ENCODE measurements around the gene HS2ST1. TPM values are rescaled to one million over a fixed set of nuclear protein-coding genes. Genes with fewer than 3 reads are reported as not detected.

The HS2ST1 gene
- total and polyA plus RNA-seq, 2 experiments from 2014 or later = 10.1 to 15.2 TPM

DNA sequence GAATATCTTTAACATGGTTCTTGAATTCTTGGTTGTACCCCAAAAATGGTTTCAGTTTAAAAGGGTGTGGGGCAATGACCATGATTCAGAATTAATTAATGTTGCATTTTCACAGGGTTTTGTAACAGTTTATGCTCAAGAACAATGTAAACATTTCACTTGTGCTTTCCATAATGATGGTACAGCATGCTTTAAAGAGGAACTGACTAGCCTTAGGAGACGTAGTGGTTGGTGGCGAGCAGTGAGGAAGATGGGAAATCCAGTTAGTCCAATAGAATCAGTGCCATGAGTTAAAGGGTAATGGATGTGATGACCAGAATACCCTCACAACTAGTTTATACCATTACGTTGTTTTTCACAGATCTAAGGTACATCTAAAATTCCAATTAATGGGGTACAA is 138.0 kb downstream of the HS2ST1 start:
- Histone ChIP-seq H3K4me3 (no peak overlapping the region), H3K9ac (no peak overlapping the region), H3F3A (ENCODE audit: insufficient read depth) (no peaks in the 10 kb centered on the region), H3K4me2 (ENCODE audit: unreplicated experiment) (no peak overlapping the region), H3K27me3 (replicated peaks; ENCODE audit: insufficient read depth) (no peaks in the 10 kb centered on the region), H3K9me2 (ENCODE audit: insufficient read depth) (no peaks in the 10 kb centered on the region), H2AFZ (no peak overlapping the region), H3K4me1 (ENCODE audit: insufficient read depth) (no peaks in the 10 kb centered on the region), H4K20me1 (ENCODE audit: insufficient read depth) (no peaks in the 10 kb centered on the region), H3K27ac (no peak overlapping the region), H3K79me2 (ENCODE audit: insufficient read depth) (0 out of 2 replicates have a peak, but pooled peaks cover 9% of the 10 kb centered on the region), H3K36me3 (ENCODE audit: low read depth) (no peaks in the 10 kb centered on the region), H3K9me3 (ENCODE audit: low read depth) (no peaks in the 10 kb centered on the region)
- no peak for DNase-seq
- WGBS, 2 experiments (ENCODE audit: low coverage in 1 of 2, low lambda C conversion rate in 2 of 2, missing lambda C conversion rate in 2 of 2) = 94 to 98% methylated on average over 3 of the region's 3 CpGs
- in situ Hi-C loops (cut with MboI) = no loop called here
- TF ChIP-seq EZH2phosphoT487 (IDR thresholded peaks at IDR 0.05; ENCODE audit: insufficient read depth, low read depth) (no peak), EZH2 (IDR thresholded peaks at IDR 0.05; ENCODE audit: insufficient read depth, poor library complexity, severe bottlenecking) (no peak)

DNA sequence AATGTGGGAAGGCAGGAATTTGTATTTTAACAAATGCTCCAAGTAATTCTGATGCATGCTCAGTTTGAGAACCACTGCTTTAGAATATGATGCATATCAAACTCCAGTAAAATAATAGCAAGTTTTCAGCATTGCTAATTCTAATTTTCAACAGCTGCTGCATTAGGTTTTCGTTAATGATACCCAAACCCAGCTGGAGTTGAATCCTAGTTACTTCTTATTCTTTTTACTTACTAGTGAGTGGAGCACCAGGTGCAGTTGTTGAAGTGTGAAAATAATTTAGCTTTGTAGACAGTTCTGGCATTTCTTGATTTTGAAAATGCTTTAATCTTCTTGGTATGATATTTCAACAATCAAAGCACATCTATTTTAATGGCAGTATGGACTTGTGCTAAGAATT is 138.5 kb downstream of the HS2ST1 start:
- in situ Hi-C loops (cut with MboI) = no loop called here
- Histone ChIP-seq H3K9me2 (ENCODE audit: insufficient read depth) (no peaks in the 10 kb centered on the region), H3K4me2 (ENCODE audit: unreplicated experiment) (no peak overlapping the region), H3K4me3 (no peak overlapping the region), H3K27me3 (replicated peaks; ENCODE audit: insufficient read depth) (no peaks in the 10 kb centered on the region), H3K9me3 (ENCODE audit: low read depth) (no peaks in the 10 kb centered on the region), H3K4me1 (ENCODE audit: insufficient read depth) (peaks cover 3% of the 10 kb centered on the region), H3K79me2 (ENCODE audit: insufficient read depth) (0 out of 2 replicates have a peak, but pooled peaks cover 9% of the 10 kb centered on the region), H3K27ac (no peak overlapping the region), H4K20me1 (ENCODE audit: insufficient read depth) (no peaks in the 10 kb centered on the region), H2AFZ (no peak overlapping the region), H3F3A (ENCODE audit: insufficient read depth) (peaks cover 2% of the 10 kb centered on the region), H3K9ac (no peak overlapping the region), H3K36me3 (ENCODE audit: low read depth) (no peaks in the 10 kb centered on the region)
- no peak for DNase-seq
- 91 to 93% methylated on average over 1 of the region's 1 CpG for WGBS, 2 experiments (ENCODE audit: low coverage in 1 of 2, low lambda C conversion rate in 2 of 2, missing lambda C conversion rate in 2 of 2)
- no peak for TF ChIP-seq EZH2phosphoT487 (IDR thresholded peaks at IDR 0.05; ENCODE audit: insufficient read depth, low read depth)
- TF ChIP-seq EZH2 (IDR thresholded peaks at IDR 0.05; ENCODE audit: insufficient read depth, poor library complexity, severe bottlenecking) = no peak

DNA sequence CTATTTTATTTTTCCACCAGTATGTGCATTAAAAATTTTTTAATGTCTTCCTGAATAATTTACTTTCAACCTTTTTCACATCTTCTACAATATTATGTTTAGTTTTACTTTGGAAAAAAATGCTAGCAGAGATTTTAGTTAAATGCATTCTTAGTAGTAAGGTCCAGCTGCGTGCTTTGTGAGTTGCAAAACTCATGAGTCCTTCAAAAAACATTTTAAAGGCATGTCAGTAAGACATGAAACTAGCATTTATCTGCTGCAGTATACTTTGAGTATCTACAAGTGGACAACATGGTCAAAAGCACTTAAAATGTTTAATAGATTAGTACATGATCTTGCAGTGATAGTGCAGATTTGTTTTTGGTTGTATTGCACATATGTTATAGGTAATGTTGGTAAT is 139.0 kb downstream of the HS2ST1 start:
- no peak overlapping the region for H2AFZ ChIP-seq
- WGBS, 2 experiments (ENCODE audit: low coverage in 1 of 2, low lambda C conversion rate in 2 of 2, missing lambda C conversion rate in 2 of 2) = 85 to 89% methylated on average over 1 of the region's 1 CpG
- DNase-seq = no peak
- H3K79me2 ChIP-seq (ENCODE audit: insufficient read depth) = 0 out of 2 replicates have a peak, but pooled peaks cover 9% of the 10 kb centered on the region
- in situ Hi-C loops (cut with MboI) = no loop called here
- no peaks in the 10 kb centered on the region for H3K9me2 ChIP-seq (ENCODE audit: insufficient read depth)
- H3F3A ChIP-seq (ENCODE audit: insufficient read depth) = peaks cover 7% of the 10 kb centered on the region
- no peak overlapping the region for H3K9ac ChIP-seq
- H3K4me2 ChIP-seq (ENCODE audit: unreplicated experiment) = no peak overlapping the region
- no peaks in the 10 kb centered on the region for H3K9me3 ChIP-seq (ENCODE audit: low read depth)
- H3K36me3 ChIP-seq (ENCODE audit: low read depth) = no peaks in the 10 kb centered on the region
- TF ChIP-seq EZH2 (IDR thresholded peaks at IDR 0.05; ENCODE audit: insufficient read depth, poor library complexity, severe bottlenecking) = no peak
- TF ChIP-seq EZH2phosphoT487 (IDR thresholded peaks at IDR 0.05; ENCODE audit: insufficient read depth, low read depth) = no peak
- H3K4me1 ChIP-seq (ENCODE audit: insufficient read depth) = peaks cover 8% of the 10 kb centered on the region
- H3K27me3 ChIP-seq (replicated peaks; ENCODE audit: insufficient read depth) = no peaks in the 10 kb centered on the region
- no peak overlapping the region for H3K4me3 ChIP-seq
- no peak overlapping the region for H3K27ac ChIP-seq
- H4K20me1 ChIP-seq (ENCODE audit: insufficient read depth) = no peaks in the 10 kb centered on the region

DNA sequence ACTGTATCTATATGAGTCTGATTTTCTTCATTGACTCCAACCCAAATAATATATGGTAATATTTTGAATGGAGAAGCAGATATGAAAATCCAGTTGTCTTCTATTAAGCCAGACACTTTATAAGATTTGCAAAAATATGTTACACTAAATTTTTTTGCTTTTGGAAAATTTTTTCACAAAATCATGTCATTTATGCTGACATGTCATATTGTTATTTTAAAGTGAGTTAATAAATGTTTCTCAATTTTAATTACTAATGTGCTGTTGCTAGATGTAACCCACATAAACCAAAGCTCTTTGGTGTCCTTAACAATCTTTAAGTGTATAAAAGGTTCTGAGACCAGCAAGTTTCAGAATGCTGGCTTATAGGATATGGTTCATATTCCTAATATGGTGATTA is 142.5 kb downstream of the HS2ST1 start:
- Histone ChIP-seq H3K4me1 (ENCODE audit: insufficient read depth) (peaks cover 19% of the 10 kb centered on the region), H3K9ac (no peak overlapping the region), H3K9me2 (ENCODE audit: insufficient read depth) (no peaks in the 10 kb centered on the region), H4K20me1 (ENCODE audit: insufficient read depth) (no peaks in the 10 kb centered on the region), H3K36me3 (ENCODE audit: low read depth) (no peaks in the 10 kb centered on the region), H3K4me3 (no peak overlapping the region), H2AFZ (no peak overlapping the region), H3K79me2 (ENCODE audit: insufficient read depth) (no peaks in the 10 kb centered on the region), H3F3A (ENCODE audit: insufficient read depth) (peaks cover 14% of the 10 kb centered on the region), H3K4me2 (ENCODE audit: unreplicated experiment) (no peak overlapping the region), H3K27ac (no peak overlapping the region), H3K27me3 (replicated peaks; ENCODE audit: insufficient read depth) (no peaks in the 10 kb centered on the region), H3K9me3 (ENCODE audit: low read depth) (no peaks in the 10 kb centered on the region)
- TF ChIP-seq EZH2 (IDR thresholded peaks at IDR 0.05; ENCODE audit: insufficient read depth, poor library complexity, severe bottlenecking) = no peak
- in situ Hi-C loops (cut with MboI) = no loop called here
- DNase-seq = no peak

DNA sequence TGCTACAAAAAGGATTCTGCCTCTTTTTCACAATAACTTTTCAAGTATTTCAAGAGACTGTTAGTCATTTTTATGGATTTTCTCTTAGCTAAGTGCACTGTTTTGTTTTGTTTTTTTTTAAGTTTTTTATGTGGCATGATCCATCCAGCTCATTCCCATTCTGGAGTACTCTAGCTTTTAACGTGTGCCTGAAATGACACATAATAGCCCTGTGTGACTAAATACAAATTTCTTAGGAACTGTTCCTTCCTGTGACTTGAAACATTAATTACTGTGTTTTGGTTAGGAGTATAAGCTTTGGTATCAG is 143.9 kb downstream of the HS2ST1 start:
- peak overlapping the region; percentile 49 for H3K4me3 ChIP-seq
- peak; percentile 57 for DNase-seq
- H4K20me1 ChIP-seq (ENCODE audit: insufficient read depth) = no peaks in the 10 kb centered on the region
- H3K27me3 ChIP-seq (replicated peaks; ENCODE audit: insufficient read depth) = no peaks in the 10 kb centered on the region
- H3K4me2 ChIP-seq (ENCODE audit: unreplicated experiment) = peak overlapping the region; percentile 70
- no peak for TF ChIP-seq EZH2 (IDR thresholded peaks at IDR 0.05; ENCODE audit: insufficient read depth, poor library complexity, severe bottlenecking)
- TF ChIP-seq EZH2phosphoT487 (IDR thresholded peaks at IDR 0.05; ENCODE audit: insufficient read depth, low read depth) = no peak
- 0 out of 2 replicates have a peak overlapping the region, but pooled peaks have one; percentile 12 for H3K9ac ChIP-seq
- no peaks in the 10 kb centered on the region for H3K79me2 ChIP-seq (ENCODE audit: insufficient read depth)
- no peaks in the 10 kb centered on the region for H3K9me2 ChIP-seq (ENCODE audit: insufficient read depth)
- no peak overlapping the region for H3K27ac ChIP-seq
- H3K4me1 ChIP-seq (ENCODE audit: insufficient read depth) = peaks cover 27% of the 10 kb centered on the region
- peaks cover 14% of the 10 kb centered on the region for H3F3A ChIP-seq (ENCODE audit: insufficient read depth)
- WGBS, 2 experiments (ENCODE audit: low coverage in 1 of 2, low lambda C conversion rate in 2 of 2, missing lambda C conversion rate in 2 of 2) = 4% methylated on average over 1 of the region's 1 CpG
- H2AFZ ChIP-seq = peak overlapping the region; percentile 14; the same call in 1 of the 2 replicates
- no peaks in the 10 kb centered on the region for H3K9me3 ChIP-seq (ENCODE audit: low read depth)
- H3K36me3 ChIP-seq (ENCODE audit: low read depth) = no peaks in the 10 kb centered on the region
- in situ Hi-C loops (cut with MboI) = no loop called here

All from GM23248 (cell line).